AG04450 (cell line): ENCODE measurements around the gene TRERF1. TPM values are rescaled to one million over a fixed set of nuclear protein-coding genes. Genes with fewer than 3 reads are reported as not detected.

Source experiments
- CTCF ChIA-PET: fragments of 300-600, 350-600 bp; formaldehyde crosslinking; extraction: SDS; loops from one replicate; lab custom pipeline; 2022; ENCODE audit warnings: antibody characterized with exemption, inconsistent platforms; lab: Charles Lee
- POLR2A ChIA-PET: fragments of 350-600 bp; formaldehyde crosslinking; extraction: SDS; loops from one replicate; lab custom pipeline; 2021; ENCODE audit warnings: antibody characterized with exemption, inconsistent platforms; lab: Yijun Ruan, JAX
- DNase-seq: peaks from one replicate; pipeline ENCODE4 v3.0.0-alpha.2; 2011; ENCODE audit warnings: low read depth, low spot score
- H3K27ac ChIP-seq: one replicate; pipeline ENCODE4 v1.5.1; 2012; ENCODE audit warnings: low read depth, low read length, control low read depth
- H3K27me3 ChIP-seq: one replicate; pipeline ENCODE4 v1.6.0; 2012; ENCODE audit warnings: low read length; ENCODE audit not compliant: control insufficient read depth, insufficient read depth
- H3K4me3 ChIP-seq: 2 replicates; pipeline ENCODE4 v1.5.1; 2011; ENCODE audit warnings: mild to moderate bottlenecking, low read depth, low read length, control low read depth
- H3K9me3 ChIP-seq: 2 replicates; pipeline ENCODE4 v1.5.1; 2012; ENCODE audit warnings: low read length; ENCODE audit not compliant: control insufficient read depth, insufficient read depth
- polyA plus RNA-seq: library from polyadenylated mRNA; depleted of rRNA; stranded (reverse); fragments of >200 nt; gene quantifications from 2 replicates; pipeline ENCODE4 v1.2.3, GENCODE V29; 2011
- TF ChIP-seq, protein P1 (sequence below): IDR thresholded peaks from 2 replicates; pipeline ENCODE4 v1.5.1; 2011; ENCODE audit warnings: low read depth, low read length, control low read depth, inconsistent platforms

TRERF1 gene
- polyA plus RNA-seq, 1 experiment: 7.3 TPM

GRCh38 chr6:42345696-42346416, 105.9 kb downstream of the TRERF1 start:
- ChIA-PET POLR2A (no interaction called here), CTCF (no interaction called here)
- TF ChIP-seq, protein P1, sequence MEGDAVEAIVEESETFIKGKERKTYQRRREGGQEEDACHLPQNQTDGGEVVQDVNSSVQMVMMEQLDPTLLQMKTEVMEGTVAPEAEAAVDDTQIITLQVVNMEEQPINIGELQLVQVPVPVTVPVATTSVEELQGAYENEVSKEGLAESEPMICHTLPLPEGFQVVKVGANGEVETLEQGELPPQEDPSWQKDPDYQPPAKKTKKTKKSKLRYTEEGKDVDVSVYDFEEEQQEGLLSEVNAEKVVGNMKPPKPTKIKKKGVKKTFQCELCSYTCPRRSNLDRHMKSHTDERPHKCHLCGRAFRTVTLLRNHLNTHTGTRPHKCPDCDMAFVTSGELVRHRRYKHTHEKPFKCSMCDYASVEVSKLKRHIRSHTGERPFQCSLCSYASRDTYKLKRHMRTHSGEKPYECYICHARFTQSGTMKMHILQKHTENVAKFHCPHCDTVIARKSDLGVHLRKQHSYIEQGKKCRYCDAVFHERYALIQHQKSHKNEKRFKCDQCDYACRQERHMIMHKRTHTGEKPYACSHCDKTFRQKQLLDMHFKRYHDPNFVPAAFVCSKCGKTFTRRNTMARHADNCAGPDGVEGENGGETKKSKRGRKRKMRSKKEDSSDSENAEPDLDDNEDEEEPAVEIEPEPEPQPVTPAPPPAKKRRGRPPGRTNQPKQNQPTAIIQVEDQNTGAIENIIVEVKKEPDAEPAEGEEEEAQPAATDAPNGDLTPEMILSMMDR: no peak
- Histone ChIP-seq H3K9me3 (no peaks in the 10 kb centered on the region), H3K27me3 (no peaks in the 10 kb centered on the region), H3K4me3 (no peak overlapping the region), H3K27ac (no peak overlapping the region)
- DNase-seq: no peak

DNA sequence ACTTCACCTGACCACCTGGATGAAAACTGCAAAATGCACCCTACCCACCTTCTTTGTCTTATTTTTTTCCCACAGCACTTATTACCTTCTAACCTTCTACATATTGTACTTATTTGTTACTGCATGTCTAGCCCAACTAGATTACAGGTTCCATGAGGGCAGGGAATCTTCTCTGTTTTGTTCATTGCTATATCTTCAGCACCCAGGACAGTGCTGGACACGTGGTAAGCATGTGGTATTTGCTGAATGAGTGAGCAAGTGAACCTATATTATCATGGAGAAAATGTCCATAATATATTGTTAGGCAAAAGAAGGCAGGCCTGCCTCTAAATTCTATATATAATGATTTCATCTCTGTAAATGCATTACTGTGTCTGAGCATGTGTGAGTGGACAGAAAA, 107.0 kb downstream of the TRERF1 start:
- POLR2A ChIA-PET: no interaction called here
- TF ChIP-seq, protein P1: no peak
- Histone ChIP-seq H3K9me3 (no peaks in the 10 kb centered on the region), H3K27me3 (no peaks in the 10 kb centered on the region), H3K27ac (no peak overlapping the region), H3K4me3 (no peak overlapping the region)
- CTCF ChIA-PET: interaction anchor here (1.0 kb wide), 1 partner anchor 35 kb away, joined by 3 read pairs; no protein-coding TSS in a partner anchor
- no peak for DNase-seq

GRCh38 chr6:42341771-42342553, 109.8 kb downstream of the TRERF1 start:
- TF ChIP-seq, protein P1: no peak
- H3K27me3 ChIP-seq: no peaks in the 10 kb centered on the region
- CTCF ChIA-PET: no interaction called here

GRCh38 chr6:42341221-42341620, 110.5 kb downstream of the TRERF1 start:
- POLR2A ChIA-PET: no interaction called here
- Histone ChIP-seq H3K27me3 (no peaks in the 10 kb centered on the region), H3K27ac (no peak overlapping the region), H3K4me3 (no peak overlapping the region), H3K9me3 (no peaks in the 10 kb centered on the region)
- CTCF ChIA-PET: interaction anchor here (2.1 kb wide), 1 partner anchor 206 kb away, joined by 15 read pairs; no protein-coding TSS in a partner anchor
- TF ChIP-seq, protein P1: no peak
- DNase-seq: no peak

More at GRCh38 chr6:42341771-42342553, 109.8 kb downstream of the TRERF1 start:
- Histone ChIP-seq H3K9me3 (no peaks in the 10 kb centered on the region), H3K4me3 (no peak overlapping the region), H3K27ac (no peak overlapping the region)
- no peak for DNase-seq
- POLR2A ChIA-PET: no interaction called here

- Histone ChIP-seq H3K9me3 (no peaks in the 10 kb centered on the region), H3K27ac (no peak overlapping the region), H3K4me3 (no peak overlapping the region), H3K27me3 (no peaks in the 10 kb centered on the region)
- ChIA-PET CTCF (interaction anchor here (2.1 kb wide), 1 partner anchor 207 kb away, joined by 15 read pairs; no protein-coding TSS in a partner anchor), POLR2A (no interaction called here)
- no peak for DNase-seq
- TF ChIP-seq, protein P1: no peak
Observed at GRCh38 chr6:42340511-42340910, 111.2 kb downstream of the TRERF1 start.
